Activated CD4-positive, alpha-beta T cell treated with anti-CD3 and anti-CD28 coated beads, Interleukin-2, Interleukin-4, amounts not matched to agents 100 ng/mL and 50 ng/mL, durations not matched to agents 16 hours and 8 hours (primary cell): Measurements from ENCODE around the gene STAC2.
"Not testable (repeated sequence)": the region's sequence is repeated elsewhere in the genome, so short reads cannot be mapped to it uniquely, and the experiment has no call there.

Experiments
- DNase-seq: peaks from one replicate; pipeline ENCODE4 v3.0.0-alpha.2; 2020; ENCODE audit warnings: low spot score

Gene STAC2

DNA sequence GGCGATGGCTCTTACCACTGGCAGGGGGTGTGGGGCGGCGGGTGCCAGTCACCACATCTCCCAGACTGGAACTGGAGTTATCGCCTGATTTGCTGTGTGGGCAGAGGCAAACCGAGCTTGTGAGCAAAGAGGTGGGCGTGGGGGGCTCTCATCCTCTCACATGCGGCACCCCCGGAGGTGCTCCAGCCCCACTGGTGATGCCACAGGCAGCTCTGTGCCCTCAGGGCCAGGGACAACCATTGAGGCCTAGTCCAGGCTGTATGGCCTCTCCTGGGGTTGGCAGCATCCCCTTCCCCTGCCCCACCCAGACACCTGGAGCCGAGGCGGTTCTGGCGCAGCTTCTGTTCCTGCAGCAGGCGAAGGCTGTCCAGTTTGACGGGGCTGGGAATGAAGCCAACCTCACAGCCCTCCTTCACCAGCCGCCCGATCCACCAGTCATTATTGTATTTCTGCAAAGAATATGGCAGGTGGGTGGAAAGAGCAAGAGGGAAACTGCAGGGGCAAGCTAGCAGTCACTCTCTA lies 39.2 kb downstream of the STAC2 start:
- no peak for DNase-seq

DNA sequence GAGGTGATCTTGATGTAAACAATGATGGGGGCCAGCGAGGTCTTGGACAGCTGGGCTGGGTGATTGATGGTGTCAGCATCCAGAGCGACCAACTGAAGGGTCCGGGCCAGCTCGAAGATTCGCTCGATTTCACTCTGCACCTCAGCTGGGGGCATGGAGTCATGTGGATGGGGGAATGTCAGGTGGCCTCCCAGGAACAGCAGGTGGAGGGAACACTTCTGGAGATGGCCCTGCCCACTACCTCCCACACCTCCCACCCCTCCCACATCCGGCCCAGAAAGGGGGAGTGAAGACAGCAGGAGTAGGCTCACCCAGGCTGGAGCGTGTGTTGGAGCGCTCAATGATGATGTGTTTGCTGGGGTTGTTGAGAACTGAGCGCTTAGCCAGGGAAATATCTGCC lies 42.0 kb downstream of the STAC2 start:
- no peak for DNase-seq

DNA sequence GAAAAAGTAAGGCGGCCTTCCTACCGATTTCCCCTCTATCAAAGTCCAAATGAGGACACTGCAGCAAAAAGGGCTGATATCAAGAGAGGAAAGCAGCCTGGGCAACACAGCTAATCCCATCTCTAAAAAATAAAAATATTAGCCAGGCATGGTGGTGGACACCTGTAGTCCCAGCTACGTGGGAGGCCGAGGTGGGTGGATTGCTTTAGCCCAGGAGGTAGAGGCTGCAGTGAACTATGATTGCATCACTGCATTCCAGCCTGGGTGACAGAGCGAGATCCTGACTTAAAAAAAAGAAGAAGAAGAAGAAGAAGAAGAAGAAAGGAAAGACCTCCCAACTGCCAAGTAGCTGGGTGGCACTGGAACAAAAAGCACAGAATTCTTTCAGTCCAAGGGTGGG lies 42.7 kb downstream of the STAC2 start:
- no peak for DNase-seq

DNA sequence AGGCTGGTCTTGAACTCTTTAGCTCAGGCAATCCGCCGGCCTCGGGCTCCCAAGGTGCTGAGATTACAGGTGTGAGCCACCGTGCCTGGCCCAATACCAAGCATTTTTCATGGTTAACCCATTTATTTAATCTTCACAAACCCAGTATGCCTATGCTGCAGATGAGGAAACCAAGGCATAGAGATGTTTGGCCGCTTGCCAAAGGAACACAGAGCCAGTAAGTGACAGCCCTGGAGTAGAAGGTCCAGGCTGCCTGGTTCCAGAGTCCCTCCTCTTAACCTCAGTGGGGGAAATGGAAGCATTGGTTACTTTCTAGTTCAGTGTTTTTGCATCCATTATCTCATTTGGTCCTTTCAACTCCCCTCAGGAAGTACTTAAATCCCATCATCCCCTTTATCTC lies 44.4 kb downstream of the STAC2 start:
- no peak for DNase-seq

DNA sequence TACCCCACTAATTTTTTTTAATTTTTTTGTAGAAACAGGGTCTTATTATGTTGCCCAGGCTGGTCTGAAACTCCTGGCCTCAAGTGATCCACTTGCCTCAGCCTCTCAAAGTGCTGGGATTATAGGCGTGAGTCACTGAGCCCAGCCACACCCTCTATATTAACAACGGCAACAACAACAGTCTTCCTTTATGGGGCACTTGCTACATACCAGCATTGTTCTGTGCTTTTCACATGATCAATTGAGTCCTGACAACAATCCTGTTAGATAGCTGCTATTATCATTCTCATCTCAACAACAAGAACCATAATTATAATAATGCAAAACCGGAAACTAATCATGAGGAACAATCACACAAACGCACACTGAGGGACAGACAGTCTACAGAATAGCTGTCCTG lies 47.2 kb downstream of the STAC2 start:
- no peak for DNase-seq

DNA sequence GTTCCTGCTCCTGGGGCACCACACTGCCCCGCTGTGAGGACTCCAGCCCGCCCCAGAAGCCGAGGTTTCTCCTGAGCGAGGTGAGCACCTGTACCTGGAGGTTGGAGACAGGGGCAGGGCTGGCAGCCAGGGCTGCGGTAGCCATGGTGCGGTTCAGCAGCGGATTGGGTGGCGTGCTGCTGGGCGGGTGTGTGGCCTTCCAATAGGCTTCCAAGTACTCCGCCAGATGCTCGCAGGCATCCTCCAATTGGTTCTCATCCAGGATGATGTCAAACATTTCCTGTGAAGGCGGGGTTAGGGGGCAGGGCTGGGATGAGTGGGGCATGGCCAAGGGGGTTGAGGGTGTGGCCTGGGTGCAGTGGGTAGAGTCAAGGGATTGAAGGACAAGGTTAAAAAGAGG lies 48.5 kb downstream of the STAC2 start:
- no peak for DNase-seq

DNA sequence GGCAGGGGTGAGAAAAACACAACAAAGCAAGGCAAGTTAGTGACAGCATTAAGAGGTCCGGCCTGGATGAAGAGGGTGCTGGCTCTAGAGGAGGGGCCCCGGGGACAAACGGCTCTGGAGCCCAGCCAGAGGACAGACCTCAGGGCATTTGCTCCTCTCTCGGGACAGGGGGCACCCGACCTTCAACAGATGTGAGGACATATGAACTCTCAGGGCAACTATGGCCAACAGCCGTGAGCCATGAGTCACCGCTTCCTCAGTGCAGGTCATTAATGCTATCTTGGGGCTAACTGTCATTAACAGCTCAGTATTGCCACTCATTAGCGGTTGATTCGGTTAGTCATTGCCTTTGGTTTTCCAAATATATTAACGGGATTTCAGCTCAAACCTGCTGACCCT lies 50.1 kb downstream of the STAC2 start:
- no peak for DNase-seq

DNA sequence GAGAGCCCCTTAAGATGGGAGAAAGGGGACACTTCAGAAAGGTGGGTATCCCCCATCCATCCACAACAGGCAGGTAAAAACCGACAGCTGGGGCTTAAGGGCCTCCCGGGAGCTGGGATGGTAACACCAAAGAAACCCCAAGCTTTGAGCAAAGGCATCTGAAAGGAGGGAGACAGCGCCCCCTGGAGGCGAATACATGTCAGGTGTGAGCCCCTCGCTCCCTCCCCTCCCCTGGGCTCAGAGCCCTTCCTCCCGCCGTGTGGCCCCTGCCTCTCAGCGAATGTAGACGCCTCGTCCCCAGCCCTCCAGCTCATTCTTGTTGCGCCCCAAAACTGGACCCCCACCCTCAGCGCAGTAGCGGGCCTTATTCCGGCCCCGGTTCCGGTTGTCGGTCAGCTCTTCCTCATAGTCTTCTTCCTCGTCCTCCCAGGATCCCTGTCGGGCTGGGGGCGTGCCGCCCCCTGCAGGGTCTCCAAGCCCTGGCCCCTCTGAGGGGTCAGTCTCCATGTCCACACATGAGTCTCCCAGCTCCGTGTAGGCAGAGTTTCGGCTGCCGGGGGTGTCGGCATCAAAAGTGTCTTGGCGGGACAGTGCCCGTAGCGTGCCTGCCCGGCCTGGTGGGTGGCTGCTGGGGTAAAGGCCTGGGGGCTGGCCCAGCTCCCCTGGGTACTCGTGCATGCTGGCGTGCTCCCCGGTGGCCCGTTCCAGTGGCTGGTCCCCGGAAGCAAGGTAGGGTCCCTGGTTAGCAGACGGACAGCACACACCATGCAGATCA lies 50.6 kb downstream of the STAC2 start:
- peak; percentile 62 for DNase-seq

DNA sequence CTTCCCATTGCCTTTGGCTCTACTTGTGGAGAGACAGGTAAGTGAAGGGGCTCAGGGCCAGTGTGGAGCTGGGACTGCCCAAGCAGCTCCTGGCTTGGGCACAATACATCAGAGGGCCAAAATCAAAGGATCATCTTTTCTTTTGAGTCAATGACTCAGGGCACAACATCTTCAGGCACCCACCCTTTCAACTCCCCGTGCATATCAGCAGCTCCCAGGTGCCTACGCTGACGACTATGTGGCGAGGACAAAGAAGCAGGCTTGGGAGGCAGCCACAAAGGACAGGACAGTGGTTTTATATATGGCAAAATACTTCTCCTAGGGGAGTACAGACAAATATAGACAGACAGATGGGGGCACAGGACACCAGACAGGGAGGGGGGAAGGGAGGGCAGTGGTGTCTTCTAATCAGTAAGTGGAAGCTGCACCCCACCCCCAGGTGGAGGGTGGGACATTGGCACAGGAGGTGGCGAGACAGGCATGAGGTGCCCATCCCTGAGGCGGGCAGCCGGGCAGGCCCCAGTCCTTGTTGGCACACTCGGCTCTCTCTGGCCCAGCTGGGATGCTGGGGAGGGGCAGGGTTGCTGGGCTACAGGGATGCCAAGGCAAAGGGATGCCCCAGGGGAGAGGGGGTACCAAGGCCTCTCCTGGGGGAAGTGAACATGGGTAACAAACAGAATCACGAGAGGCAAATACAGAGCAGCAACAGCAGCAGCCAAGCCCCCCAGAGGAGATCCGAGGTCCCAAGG lies 52.0 kb downstream of the STAC2 start:
- no peak for DNase-seq

DNA sequence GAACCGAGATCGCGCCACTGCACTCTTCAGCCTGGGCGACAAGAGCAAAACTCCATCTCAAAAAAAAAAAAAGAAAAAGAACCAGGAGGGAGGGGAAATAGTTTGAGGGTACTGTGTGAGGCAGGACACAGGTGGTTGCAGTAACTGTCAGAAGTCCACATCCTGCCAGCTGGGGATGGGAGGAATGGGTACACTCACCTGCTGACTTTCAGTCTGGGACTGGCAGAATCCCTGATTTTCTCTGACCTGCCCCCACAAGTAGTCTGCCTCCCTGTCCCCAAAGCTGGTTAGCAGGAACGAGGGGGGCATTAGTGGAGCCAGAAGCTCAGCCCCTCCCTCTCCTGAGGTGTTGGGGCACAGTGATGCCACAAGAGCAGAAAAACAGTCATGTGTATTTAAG lies 52.7 kb downstream of the STAC2 start:
- DNase-seq = no peak

DNA sequence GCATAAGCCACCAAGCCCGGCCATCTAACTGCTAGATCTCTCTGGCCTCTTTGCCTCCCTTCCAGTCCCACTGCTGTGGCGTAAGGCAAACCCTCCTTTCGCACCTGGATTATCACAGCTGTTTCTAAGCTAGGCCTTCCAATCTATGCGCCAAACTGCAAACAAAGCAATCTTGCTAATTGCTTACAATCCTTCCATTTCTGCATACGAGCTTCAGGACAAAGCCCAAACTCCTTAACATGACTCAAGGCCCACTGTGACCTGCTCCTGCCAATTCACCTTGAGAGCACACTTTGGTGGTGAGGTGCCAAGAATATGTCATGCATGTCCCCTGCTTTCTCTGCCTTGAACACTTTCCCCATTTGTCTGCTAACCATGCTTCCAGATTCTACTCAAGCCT lies 53.8 kb downstream of the STAC2 start:
- DNase-seq = no peak

DNA sequence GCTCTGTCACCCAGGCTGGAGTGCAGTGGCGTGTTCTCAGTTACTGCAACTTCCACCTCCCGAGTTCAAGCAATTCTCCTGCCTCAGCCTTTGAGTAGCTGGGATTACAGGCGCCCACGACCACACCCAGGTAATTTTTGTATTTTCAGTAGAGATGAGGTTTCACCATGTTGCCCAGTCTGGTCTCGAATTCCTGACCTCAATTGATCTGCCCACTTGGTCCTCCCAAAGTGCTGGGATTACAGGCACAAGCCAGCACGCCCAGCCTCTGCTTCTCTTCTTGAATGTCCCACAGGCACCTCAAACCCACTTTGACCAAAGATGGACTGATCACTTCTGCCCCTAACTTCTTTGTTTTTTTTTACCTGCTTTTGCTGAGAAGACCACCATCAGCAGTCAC lies 55.2 kb downstream of the STAC2 start:
- no peak for DNase-seq

DNA sequence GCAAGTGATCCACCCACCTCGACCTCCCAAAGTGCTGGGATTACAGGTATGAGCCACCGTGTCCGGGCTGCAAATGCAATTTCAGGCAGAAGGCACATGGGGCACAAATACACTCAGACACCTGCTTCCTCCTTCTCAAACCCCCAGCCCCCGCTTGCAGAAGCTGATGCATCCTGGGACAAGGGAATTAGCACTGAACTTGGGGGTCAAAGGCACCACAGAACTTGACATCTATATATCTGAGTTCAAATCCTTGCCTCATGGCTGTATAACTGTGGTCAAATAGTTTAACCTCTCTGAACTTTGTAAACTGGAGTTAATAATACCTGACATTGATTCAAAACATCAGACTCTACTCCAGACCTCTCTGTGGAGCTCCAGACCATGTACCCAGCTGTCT lies 55.6 kb downstream of the STAC2 start:
- DNase-seq = no peak

DNA sequence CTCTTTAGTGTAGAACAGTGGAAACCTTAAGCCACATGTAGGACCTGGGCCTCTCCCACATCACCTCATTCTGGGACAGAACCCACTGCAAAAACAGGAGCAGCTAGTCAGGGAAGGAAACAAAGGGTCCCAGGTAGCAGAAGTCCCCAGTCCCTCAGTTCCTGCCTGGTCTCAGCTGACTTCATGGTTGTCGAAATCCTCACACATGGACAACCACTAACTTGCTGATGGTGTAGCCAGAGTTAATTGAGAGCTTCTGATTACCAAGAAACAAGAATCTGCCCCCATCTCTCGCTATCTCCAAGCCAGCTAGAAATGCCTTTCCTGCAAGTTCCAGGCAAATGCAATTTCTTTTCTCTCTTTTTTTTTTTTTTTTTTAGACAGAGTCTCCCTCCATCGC lies 56.2 kb downstream of the STAC2 start:
- DNase-seq = no peak

DNA sequence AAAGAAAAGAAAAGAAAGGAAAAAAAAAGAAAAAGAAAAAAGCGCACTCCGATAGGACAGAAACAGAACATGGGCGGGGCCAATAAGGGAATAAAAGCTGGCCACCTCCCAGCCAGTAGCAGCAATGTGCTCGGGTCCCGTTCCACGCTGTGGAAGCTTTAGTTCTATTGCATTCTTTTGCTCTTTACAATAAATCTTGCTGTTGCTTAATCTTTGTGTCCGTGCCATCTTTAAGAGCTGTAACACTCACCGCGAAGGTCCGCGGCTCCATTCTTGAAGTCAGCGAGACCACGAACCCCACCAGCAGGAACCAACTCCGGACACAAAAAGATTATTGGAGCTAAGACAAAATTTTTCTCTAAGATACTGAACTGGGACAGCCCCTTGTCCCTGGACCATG lies 56.6 kb downstream of the STAC2 start:
- no peak for DNase-seq

DNA sequence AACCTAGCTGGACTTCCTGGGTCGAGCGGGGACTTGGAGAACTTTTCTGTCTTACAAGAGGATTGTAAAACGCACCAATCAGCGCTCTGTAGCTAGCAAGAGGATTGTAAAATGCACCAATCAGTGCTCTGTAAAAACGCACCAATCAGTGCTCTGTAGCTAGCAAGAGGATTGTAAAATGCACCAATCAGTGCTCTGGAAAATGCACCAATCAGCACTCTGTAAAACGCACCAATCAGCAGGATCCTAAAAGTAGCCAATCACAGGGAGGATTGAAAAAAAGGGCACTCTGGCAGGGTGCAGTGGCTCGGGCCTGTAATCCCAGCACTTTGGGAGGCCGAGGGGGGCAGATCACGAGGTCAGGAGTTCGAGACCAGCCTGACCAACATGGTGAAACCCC lies 57.2 kb downstream of the STAC2 start:
- DNase-seq = not testable (repeated sequence)

DNA sequence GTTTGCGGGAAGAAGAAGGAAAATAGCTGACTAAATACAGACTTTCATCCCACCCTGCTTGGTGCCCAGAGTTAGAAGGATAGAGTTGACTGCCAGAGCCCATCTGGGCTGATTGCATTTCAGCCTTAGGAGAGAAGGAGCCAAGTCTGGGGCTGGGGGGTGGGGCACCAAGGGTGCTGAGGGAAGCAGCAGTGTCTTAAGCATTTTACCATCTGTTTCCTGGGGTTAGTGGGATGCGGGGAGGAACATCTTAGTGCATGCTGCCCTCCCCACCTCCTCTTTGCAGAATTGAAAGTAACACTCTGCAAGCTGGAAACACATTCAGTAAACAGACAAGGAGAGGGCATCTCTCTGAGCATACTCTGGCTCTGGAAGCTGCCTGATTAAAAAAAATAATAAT lies 58.3 kb downstream of the STAC2 start:
- DNase-seq = no peak

DNA sequence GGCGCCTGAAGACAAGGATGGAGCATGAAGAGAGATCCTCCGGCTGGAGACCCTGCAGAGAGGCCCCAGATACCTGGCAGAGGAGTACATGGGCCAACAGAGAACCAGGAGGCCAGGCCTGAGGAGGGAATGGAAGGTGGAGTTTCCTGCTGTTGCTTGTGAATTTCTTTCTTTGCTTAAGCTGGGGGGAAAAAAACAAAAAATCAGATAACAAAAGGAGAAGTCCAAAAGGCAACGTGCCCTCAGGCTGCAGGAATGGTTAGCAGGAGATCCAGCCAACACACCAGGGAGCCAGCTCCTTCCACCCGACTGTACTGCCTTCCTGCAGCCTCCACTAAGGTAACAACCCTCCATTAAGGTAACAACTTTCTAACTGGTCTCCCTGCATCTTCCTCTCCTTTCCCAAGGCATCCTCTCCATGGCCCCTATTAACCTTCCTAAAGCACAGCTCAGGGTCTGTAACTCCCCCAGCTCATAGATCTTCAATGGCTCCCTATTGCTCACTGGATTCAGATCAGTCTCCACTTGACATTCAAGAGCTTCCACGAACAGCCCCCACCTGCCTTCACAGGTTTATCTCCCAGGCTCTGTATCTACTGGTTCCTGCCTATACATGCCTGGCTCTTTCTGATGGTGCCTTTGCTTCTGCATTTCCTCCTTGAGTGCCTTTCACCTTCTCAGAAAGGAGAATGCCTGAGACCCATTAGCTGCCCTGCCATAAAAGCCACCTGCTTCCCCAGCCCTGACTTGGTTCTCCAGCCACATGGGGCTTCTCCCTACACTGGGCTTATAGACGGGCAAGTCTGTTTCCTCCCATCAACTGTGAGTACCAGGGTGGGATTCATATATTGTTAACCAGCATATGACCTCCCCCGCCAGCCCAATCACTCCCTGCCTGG lies 59.1 kb downstream of the STAC2 start:
- DNase-seq = no peak

DNA sequence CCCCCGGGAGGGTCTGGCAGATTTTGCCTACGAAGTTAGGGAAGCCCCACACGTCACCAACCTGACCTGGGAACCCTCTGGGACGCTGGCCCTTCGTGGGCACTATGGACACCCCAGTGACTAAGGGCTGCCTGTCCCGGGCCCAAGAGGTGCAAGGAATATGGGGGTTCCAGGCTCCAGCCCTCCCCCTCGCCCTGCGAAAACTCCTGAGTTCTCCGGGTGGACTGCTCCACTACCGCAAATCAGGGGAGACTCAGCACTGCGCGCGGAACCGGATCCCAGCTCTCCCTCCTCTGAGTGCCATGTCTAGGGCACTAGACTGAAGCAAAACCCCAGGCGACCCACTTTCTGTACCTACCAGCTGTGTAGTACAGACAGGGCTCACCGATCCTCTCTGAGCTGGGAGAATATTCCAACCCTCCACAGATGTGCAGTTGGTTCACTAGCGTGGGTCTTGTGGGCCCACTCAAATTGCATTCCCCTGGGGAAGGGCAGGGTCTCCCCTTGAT lies 59.9 kb downstream of the STAC2 start, which contains the start of gene ARL5C:
Gene ARL5C, minus strand, starts transcription at position 321 of the 509 bp plus-strand sequence. CDS start 401 bp downstream, outside the sequence.
- DNase-seq = no peak

DNA sequence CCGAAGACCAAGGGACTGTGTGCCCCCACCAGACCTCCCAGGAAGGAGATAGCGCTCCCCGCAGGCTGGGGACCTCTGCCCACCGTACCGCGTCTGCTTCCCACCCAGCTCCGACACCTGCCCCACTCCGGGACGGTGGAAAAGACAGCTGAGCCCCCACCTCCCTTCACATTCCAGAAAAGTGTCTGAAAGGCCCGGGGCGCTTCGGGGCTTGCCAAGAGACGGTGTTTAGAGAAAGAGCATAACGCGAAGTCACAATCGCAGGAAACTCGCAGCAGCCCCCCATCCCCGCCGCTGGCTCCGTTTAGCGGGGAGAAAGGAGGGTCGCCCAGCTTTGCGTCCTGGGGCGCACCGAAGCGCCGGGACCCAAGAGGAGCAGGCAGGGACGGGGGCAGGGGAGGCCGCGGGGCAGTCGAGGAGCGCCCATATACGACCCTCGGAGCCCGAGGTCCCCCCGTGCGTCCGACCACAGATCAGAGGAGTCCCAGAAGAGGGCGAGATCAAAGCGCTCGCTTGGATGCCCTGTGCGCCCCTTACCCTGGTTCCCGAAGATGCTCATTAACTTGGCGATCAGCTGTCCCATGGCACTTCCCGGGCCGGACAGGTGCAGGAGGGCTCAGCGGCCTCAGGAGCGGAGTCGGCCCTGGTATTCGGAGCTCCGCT lies 60.4 kb downstream of the STAC2 start:
- no peak for DNase-seq

DNA sequence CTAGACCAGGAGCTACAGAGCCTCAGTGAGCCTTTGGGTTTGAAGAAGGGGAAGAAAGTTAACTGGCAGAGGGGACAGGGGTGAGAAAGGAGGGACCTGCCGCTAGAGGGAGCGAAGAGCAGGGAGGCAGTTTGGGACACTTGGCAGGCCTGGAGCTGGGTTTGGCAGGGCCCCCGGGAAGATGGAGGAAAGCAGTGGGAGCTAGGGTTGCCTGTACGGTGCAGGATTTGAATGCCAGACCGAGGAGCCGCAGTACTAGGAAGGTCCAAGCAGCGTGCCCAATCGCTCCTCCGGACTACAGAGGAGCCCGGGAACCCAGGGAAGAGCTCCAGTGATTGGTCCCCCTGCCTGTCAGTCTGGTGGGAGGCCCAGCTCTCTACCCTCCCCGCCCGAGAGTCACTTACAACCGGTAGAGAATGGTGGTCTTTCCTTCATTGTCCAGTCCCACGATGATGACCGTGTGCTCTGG lies 61.0 kb downstream of the STAC2 start:
- peak; percentile 76 for DNase-seq
